HepG2 (cell line): ENCODE measurements around the gene DESI2. TPM values are rescaled to one million over a fixed set of nuclear protein-coding genes. Genes with fewer than 3 reads are reported as not detected.

Source experiments
- ATAC-seq: fragments of 200-7000 bp; cut with Tn5 transposase; 3 replicates; pipeline ENCODE4 v1.9.1; 2020; ENCODE audit warnings: mild to moderate bottlenecking, moderate library complexity
- BruUV-seq: library from RNA; stranded (reverse); fragments of 400-500 nt; replicated peaks from 2 replicates; lab custom pipeline; 2021; lab: Mats Ljungman, UMichigan
- CTCF ChIA-PET: fragments of 300-600 bp; formaldehyde crosslinking; extraction: SDS; loops from one replicate; lab custom pipeline; 2021; ENCODE audit warnings: low total read pairs, inconsistent platforms, low intra/inter-chr PET ratio; lab: Yijun Ruan, JAX
- POLR2A ChIA-PET: fragments of 350-600 bp; sonication (Branson Sonifier 250); formaldehyde crosslinking; loops from one replicate; lab custom pipeline; 2020; ENCODE audit warnings: antibody characterized with exemption, inconsistent platforms; lab: Yijun Ruan, JAX
- DNase-seq: peaks from one replicate; pipeline ENCODE4 v3.0.0-alpha.2; 2015; ENCODE audit warnings: low spot score
- FAIRE-seq: peaks from 3 replicates; lab custom pipeline; 2011; peaks lifted over from hg19 to GRCh38; lab: Jason Lieb, UNC
- H2AFZ ChIP-seq: one replicate; pipeline ENCODE4 v1.6.1; 2011; ENCODE audit warnings: low read length, inconsistent platforms
- H3K27ac ChIP-seq: fragments of 300-600 bp; 3 replicates; pipeline ENCODE4 v1.8.0; 2011; ENCODE audit warnings: mixed run types, mild to moderate bottlenecking, mixed read lengths, low read length, inconsistent platforms; ENCODE audit not compliant: insufficient read depth; ENCODE audit errors: extremely low read length
- H3K27me3 ChIP-seq, 2 experiments: fragments of 200-600 bp in 1 of 2; 2 replicates in 1 of 2; 3 replicates in 1 of 2; pipeline versions ENCODE4 v1.6.0 to v1.8.0; 2011; ENCODE audit warnings: low read length in 2 of 2, mild to moderate bottlenecking in 2 of 2, moderate library complexity in 2 of 2, inconsistent platforms in 1 of 2; ENCODE audit not compliant: insufficient read depth in 2 of 2, control insufficient read depth in 1 of 2
- H3K36me3 ChIP-seq, 2 experiments: fragments of 200-600 bp in 1 of 2; replicated peaks in 1 of 2; 2 replicates in 1 of 2; 3 replicates in 1 of 2; pipeline versions ENCODE4 v1.5.1 to v1.8.0; 2011; ENCODE audit warnings: low read length in 2 of 2, inconsistent platforms in 1 of 2; ENCODE audit not compliant: insufficient read depth in 2 of 2, control insufficient read depth in 1 of 2
- H3K4me1 ChIP-seq: 2 replicates; pipeline ENCODE4 v1.5.1; 2012; ENCODE audit warnings: low read length, inconsistent platforms; ENCODE audit not compliant: insufficient read depth
- H3K4me2 ChIP-seq: 2 replicates; pipeline ENCODE4 v1.6.0; 2011; ENCODE audit warnings: low read depth, low read length, inconsistent platforms
- H3K4me3 ChIP-seq, 3 experiments: fragments of 200-600 bp in 1 of 3; sonication (generic), shearing (Covaris generic) in 1 of 3; replicated peaks in 1 of 3; 2 replicates each; pipeline ENCODE4 v1.5.1; 2011 to 2016; ENCODE audit warnings: low read length in 3 of 3, inconsistent platforms in 2 of 3, low read depth in 2 of 3, mild to moderate bottlenecking in 2 of 3, control low read depth in 1 of 3, mixed read lengths in 1 of 3; ENCODE audit not compliant: insufficient read depth in 1 of 3
- H3K79me2 ChIP-seq: one replicate; pipeline ENCODE4 v1.6.1; 2011; ENCODE audit warnings: low read length, inconsistent platforms; ENCODE audit not compliant: insufficient read depth
- H3K9ac ChIP-seq: 2 replicates; pipeline ENCODE4 v1.6.0; 2011; ENCODE audit warnings: mild to moderate bottlenecking, low read depth, low read length, inconsistent platforms; ENCODE audit not compliant: insufficient read depth
- H3K9me3 ChIP-seq: 2 replicates; pipeline ENCODE4 v1.5.1; 2012; ENCODE audit warnings: mild to moderate bottlenecking, low read length
- H4K20me1 ChIP-seq: 2 replicates; pipeline ENCODE4 v1.6.0; 2011; ENCODE audit warnings: inconsistent platforms, mild to moderate bottlenecking, low read length, moderate library complexity; ENCODE audit not compliant: insufficient read depth
- BRD4 ChIP-seq: sonication (generic); formaldehyde crosslinking; IDR thresholded peaks from 2 replicates; pipeline ENCODE4 v1.4.0; 2020; ENCODE audit warnings: missing genetic modification reagents
- MAF1 ChIP-seq: sonication (generic); formaldehyde crosslinking; IDR thresholded peaks from 2 replicates; pipeline ENCODE4 v1.5.0; 2020; ENCODE audit warnings: missing genetic modification reagents, borderline replicate concordance
- RFXAP ChIP-seq: sonication (generic); formaldehyde crosslinking; IDR thresholded peaks from 2 replicates; pipeline ENCODE4 v1.4.0; 2020; ENCODE audit warnings: missing genetic modification reagents, borderline replicate concordance
- SMAD1 ChIP-seq: sonication (generic); formaldehyde crosslinking; IDR thresholded peaks from 2 replicates; pipeline ENCODE4 v1.4.0; 2020; ENCODE audit warnings: missing genetic modification reagents, low read depth, mild to moderate bottlenecking, borderline replicate concordance
- ZMYM3 ChIP-seq: sonication (generic); formaldehyde crosslinking; IDR thresholded peaks from 2 replicates; pipeline ENCODE4 v1.5.1; 2020; ENCODE audit warnings: mild to moderate bottlenecking, missing genetic modification reagents
- ZNF142 ChIP-seq: sonication (generic); formaldehyde crosslinking; IDR thresholded peaks from 2 replicates; pipeline ENCODE4 v1.4.0; 2020; ENCODE audit warnings: missing genetic modification reagents
- ZNF280D ChIP-seq: sonication (generic); formaldehyde crosslinking; IDR thresholded peaks from 2 replicates; pipeline ENCODE4 v1.5.1; 2020; ENCODE audit warnings: mild to moderate bottlenecking, missing genetic modification reagents
- ZNF557 ChIP-seq: sonication (generic); formaldehyde crosslinking; IDR thresholded peaks from 2 replicates; pipeline ENCODE4 v1.4.0; 2020; ENCODE audit warnings: missing genetic modification reagents
- ZSCAN31 ChIP-seq: sonication (generic); formaldehyde crosslinking; IDR thresholded peaks from 2 replicates; pipeline ENCODE4 v1.5.0; 2020; ENCODE audit warnings: low read depth, mild to moderate bottlenecking, missing genetic modification reagents
- WGBS: methylation state at CpG from one replicate; pipeline ENCODE4 v1.1.6; 2017; ENCODE audit warnings: low lambda C conversion rate; 5-methylcytosine and 5-hydroxymethylcytosine counted together
- in situ Hi-C: cut with HindIII; loops from 2 replicates; pipeline ENCODE4 v1.10.0; 2017; ENCODE audit warnings: low pct_unique_long_range_greater_than_20kb; ENCODE audit not compliant: extremely low pct_ligation_motif_present
- intact Hi-C: fragments of 100-400 bp; cut with micrococcal nuclease; formaldehyde crosslinking; loops from one replicate; pipeline ENCODE4 v1.10.0; 2022; ENCODE audit not compliant: unreplicated experiment
- polyA plus RNA-seq, 8 experiments: library from polyadenylated mRNA; depleted of rRNA in 3 of 8; stranded (reverse) in 7 of 8; unstranded in 1 of 8; fragments of >200 nt; fragmentation: Illumina TruSeq in 4 of 8; extraction: Trizol in 4 of 8; gene quantifications; 2 replicates each; pipeline versions ENCODE4 v1.2.1 to v1.2.3, GENCODE V29; 2011 to 2016; ENCODE audit warnings: low read depth in 4 of 8, missing spikeins in 1 of 8, mixed read lengths in 1 of 8; ENCODE audit not compliant: insufficient read depth in 1 of 8
- total RNA-seq, 5 experiments: library from RNA; depleted of rRNA; stranded (reverse); fragments of >200 nt; fragmentation: Illumina TruSeq; extraction: Trizol; gene quantifications; 2 replicates each; pipeline ENCODE4 v1.2.3, GENCODE V29; 2016; ENCODE audit warnings: low read depth in 1 of 5
- TF ChIP-seq, protein P1 (sequence below): sonication (generic); formaldehyde crosslinking; IDR thresholded peaks from 2 replicates; pipeline ENCODE4 v1.5.1; 2020; ENCODE audit warnings: mild to moderate bottlenecking, missing genetic modification reagents, moderate library complexity
- TF ChIP-seq, protein P2 (sequence below): IDR thresholded peaks from 2 replicates; pipeline ENCODE4 v1.6.1; 2016; ENCODE audit warnings: mild to moderate bottlenecking, missing biosample characterization, missing genetic modification reagents

DESI2 gene
- total and polyA plus RNA-seq, 2 of the 13 experiments (the other 11 are each of a cell fraction or from before 2014, with no cell fraction given): 23.1 to 42.2 TPM

DNA sequence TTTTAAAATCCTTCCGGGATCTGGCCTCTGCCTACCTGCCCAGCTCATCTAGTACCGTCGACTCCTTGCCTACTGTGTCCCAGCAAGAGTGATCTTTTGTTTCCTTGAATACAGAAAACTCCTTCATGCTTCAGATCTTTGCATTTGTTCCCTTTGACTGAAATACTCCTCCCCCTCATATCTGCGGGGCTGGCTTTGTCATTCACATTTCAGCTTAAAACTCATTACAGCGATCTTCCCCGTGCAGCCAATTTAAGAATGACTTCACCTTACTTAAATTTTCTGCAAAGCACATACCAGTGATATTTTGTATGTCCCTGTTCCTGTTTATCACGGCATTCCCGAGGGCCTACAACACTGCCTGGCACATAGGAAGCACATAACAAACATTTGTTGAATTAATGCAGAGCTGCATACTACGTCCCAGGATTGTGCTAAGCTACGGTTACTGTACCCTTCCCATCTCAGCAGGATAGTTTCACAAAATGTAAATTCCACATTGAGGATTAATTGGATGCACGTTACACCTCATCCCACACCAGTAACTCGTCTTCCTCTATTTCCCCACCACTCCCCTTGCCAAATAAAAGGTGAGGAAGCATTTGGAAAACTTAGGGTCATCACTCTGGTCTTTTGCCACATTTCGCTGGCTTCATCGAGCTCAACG is 837 bp upstream of the DESI2 start:
- no peak for FAIRE-seq
- intact Hi-C loops (loop anchor here (1.0 to 5.0 kb wide), 5 partner anchors 50 to 395 kb away; partner anchors contain the start of genes ADSS2 and HNRNPU), in situ Hi-C loops (loop anchor here (10.0 kb wide), 1 partner anchor 197 kb away; the partner anchor contains the start of gene ADSS2)
- DNase-seq: no peak
- POLR2A ChIA-PET: interaction anchor here (0.7 to 0.8 kb wide), 2 partner anchors 149 to 213 kb away, joined by 3 to 4 read pairs; partner anchors contain the start of gene HNRNPU
- Histone ChIP-seq H3K36me3 (peaks cover 0 to under 1% of the 10 kb centered on the region in 2 experiments; a peak in 1 of 5 replicates), H3K27ac (peak overlapping the region; percentile 83), H3K4me2 (peak overlapping the region; percentile 97), H3K9ac (peak overlapping the region; percentile 68), H4K20me1 (no peaks in the 10 kb centered on the region), H3K79me2 (peaks cover 36% of the 10 kb centered on the region), H3K4me1 (peaks cover 27% of the 10 kb centered on the region), H3K4me3 (peak overlapping the region; percentile 53 to 74 (median 73)), H3K9me3 (no peaks in the 10 kb centered on the region), H3K27me3 (no peaks in the 10 kb centered on the region; a peak in 1 of 5 replicates), H2AFZ (peak overlapping the region; percentile 99)
- ATAC-seq: no peak
- CTCF ChIA-PET: interaction anchor here (1.6 kb wide), 1 partner anchor 49 kb away, joined by 7 read pairs; no protein-coding TSS in a partner anchor
- 47% methylated on average over 15 of the region's 15 CpGs for WGBS
- no TSS peak for BruUV-seq
- TF ChIP-seq ZSCAN31 (no peak), BRD4 (CRISPR knock-in tag) (0 out of 2 replicates have a peak, but pooled peaks have one; percentile 26), RFXAP (CRISPR knock-in tag) (0 out of 2 replicates have a peak, but pooled peaks have one; percentile 9), SMAD1 (CRISPR knock-in tag) (0 out of 2 replicates have a peak, but pooled peaks have one; percentile 4), ZNF557 (CRISPR knock-in tag) (0 out of 2 replicates have a peak, but pooled peaks have one; percentile 27), ZNF142 (CRISPR knock-in tag) (peak; percentile 15; the same call in 1 of the 2 replicates), MAF1 (CRISPR knock-in tag) (no peak), ZMYM3 (CRISPR knock-in tag) (peak; percentile 62; the same call in 1 of the 2 replicates), ZNF280D (0 out of 2 replicates have a peak, but pooled peaks have one; percentile 12)
- TF ChIP-seq, protein P1, sequence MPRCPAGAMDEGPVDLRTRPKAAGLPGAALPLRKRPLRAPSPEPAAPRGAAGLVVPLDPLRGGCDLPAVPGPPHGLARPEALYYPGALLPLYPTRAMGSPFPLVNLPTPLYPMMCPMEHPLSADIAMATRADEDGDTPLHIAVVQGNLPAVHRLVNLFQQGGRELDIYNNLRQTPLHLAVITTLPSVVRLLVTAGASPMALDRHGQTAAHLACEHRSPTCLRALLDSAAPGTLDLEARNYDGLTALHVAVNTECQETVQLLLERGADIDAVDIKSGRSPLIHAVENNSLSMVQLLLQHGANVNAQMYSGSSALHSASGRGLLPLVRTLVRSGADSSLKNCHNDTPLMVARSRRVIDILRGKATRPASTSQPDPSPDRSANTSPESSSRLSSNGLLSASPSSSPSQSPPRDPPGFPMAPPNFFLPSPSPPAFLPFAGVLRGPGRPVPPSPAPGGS: 0 out of 2 replicates have a peak, but pooled peaks have one; percentile 13
- TF ChIP-seq, protein P2, sequence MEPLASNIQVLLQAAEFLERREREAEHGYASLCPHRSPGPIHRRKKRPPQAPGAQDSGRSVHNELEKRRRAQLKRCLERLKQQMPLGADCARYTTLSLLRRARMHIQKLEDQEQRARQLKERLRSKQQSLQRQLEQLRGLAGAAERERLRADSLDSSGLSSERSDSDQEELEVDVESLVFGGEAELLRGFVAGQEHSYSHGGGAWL (CRISPR knock-in tag): no peak
